ENCODE results near the gene TIGIT. TPM values are rescaled to one million over a fixed set of nuclear protein-coding genes. Genes with fewer than 3 reads are reported as not detected.

TIGIT gene
- total RNA-seq, 1 experiment from 2014 or later = not detected

GRCh38 chr3:114295946-114296345 is 2.1 kb downstream of the TIGIT start:
- no peak overlapping the region for H3K27ac Mint-ChIP-seq
- H3K23me2 ChIP-seq (ENCODE audit: insufficient read length, low read depth, low read length, poor library complexity, severe bottlenecking) = no peaks in the 10 kb centered on the region
- H4K8ac ChIP-seq (replicated peaks; ENCODE audit: insufficient read length, low read depth, low read length) = no peak overlapping the region
- no peaks in the 10 kb centered on the region for H3K79me1 ChIP-seq (ENCODE audit: insufficient read depth, low read depth, low read length, poor library complexity, severe bottlenecking)
- no peak overlapping the region for H2AK5ac ChIP-seq (ENCODE audit: insufficient read length, low read length)
- no peak overlapping the region for H2BK15ac ChIP-seq (ENCODE audit: low read depth, low read length)
- H3K36me3 Mint-ChIP-seq (ENCODE audit: insufficient read depth in 1 of 3, low read depth in 3 of 3) = no peaks in the 10 kb centered on the region
- no peak overlapping the region for H3K23ac ChIP-seq (ENCODE audit: insufficient read length, low read depth, low read length)
- WGBS (ENCODE audit: extremely low coverage, insufficient read length, low lambda C conversion rate) = no CpG with 5 or more reads among the region's 2 CpGs
- H4K5ac ChIP-seq (ENCODE audit: insufficient read length, low read depth, low read length) = no peak overlapping the region
- H2BK5ac ChIP-seq (ENCODE audit: insufficient read length, low read length) = no peak overlapping the region
- no peaks in the 10 kb centered on the region; the same call in 1 of the 2 replicates for H3K27me3 Mint-ChIP-seq (ENCODE audit: low read depth)
- H3K4me1 Mint-ChIP-seq = peaks cover 7 to 19% of the 10 kb centered on the region in 2 experiments
- no peak for TF ChIP-seq CTCF (conservative IDR thresholded peaks at IDR 0.05)
- no peak overlapping the region for H3T11ph ChIP-seq (ENCODE audit: low read length)
- no peaks in the 10 kb centered on the region for H3K27me3 ChIP-seq (ENCODE audit: insufficient read depth, low read length)
- H4K20me1 ChIP-seq (ENCODE audit: control insufficient read depth, insufficient read depth, insufficient read length) = peaks cover 2% of the 10 kb centered on the region
- H3K4me2 ChIP-seq (ENCODE audit: insufficient read depth, insufficient read length, low read length) = no peak overlapping the region
- no peak overlapping the region for H3K27ac ChIP-seq (ENCODE audit: insufficient read length, low read depth, low read length)
- DNase-seq = no peak
- H4K91ac ChIP-seq (ENCODE audit: insufficient read length, low read depth, low read length) = no peak overlapping the region
- H3K79me2 ChIP-seq (ENCODE audit: insufficient read depth, low read length) = no peaks in the 10 kb centered on the region
- no peak overlapping the region for H3K14ac ChIP-seq (ENCODE audit: insufficient read depth, low read length)
- peaks cover 2% of the 10 kb centered on the region; the same call in 1 of the 2 replicates for H3K4me1 ChIP-seq (ENCODE audit: insufficient read depth, low read length)
- H3K4ac ChIP-seq (ENCODE audit: low read depth, low read length) = no peak overlapping the region
- no peak overlapping the region for H3K18ac ChIP-seq (ENCODE audit: insufficient read length, low read depth, low read length)
- no peak overlapping the region for H2BK120ac ChIP-seq (ENCODE audit: low read depth, low read length, poor library complexity, severe bottlenecking)
- no peak overlapping the region for H2BK12ac ChIP-seq (ENCODE audit: insufficient read length, low read depth, low read length)
- no peaks in the 10 kb centered on the region for H3K9me3 ChIP-seq (ENCODE audit: control insufficient read depth, low read depth, low read length)
- H2BK20ac ChIP-seq (ENCODE audit: low read depth, low read length, poor library complexity, severe bottlenecking) = no peak overlapping the region
- no peak overlapping the region for H2AFZ ChIP-seq (ENCODE audit: low read length)
- H3K4me3 Mint-ChIP-seq = no peak overlapping the region
- H3K56ac ChIP-seq (ENCODE audit: insufficient read length, low read depth, low read length) = no peak overlapping the region
- no peak overlapping the region for H3K9ac ChIP-seq (ENCODE audit: extremely low read depth, insufficient read length, low read length)
- peaks cover 0 to under 1% of the 10 kb centered on the region in 2 experiments; a peak in 1 of 5 replicates for H3K9me3 Mint-ChIP-seq
